HL-60/S4 (cell line): ENCODE data around the gene CHN2.

Experiments
- in situ Hi-C: fragments of 300-500 bp; cut with MboI; formaldehyde crosslinking; loops from 2 replicates; pipeline ENCODE4 v1.14.3; 2022; ENCODE audit warnings: low sequenced_read_pairs

The CHN2 gene

DNA sequence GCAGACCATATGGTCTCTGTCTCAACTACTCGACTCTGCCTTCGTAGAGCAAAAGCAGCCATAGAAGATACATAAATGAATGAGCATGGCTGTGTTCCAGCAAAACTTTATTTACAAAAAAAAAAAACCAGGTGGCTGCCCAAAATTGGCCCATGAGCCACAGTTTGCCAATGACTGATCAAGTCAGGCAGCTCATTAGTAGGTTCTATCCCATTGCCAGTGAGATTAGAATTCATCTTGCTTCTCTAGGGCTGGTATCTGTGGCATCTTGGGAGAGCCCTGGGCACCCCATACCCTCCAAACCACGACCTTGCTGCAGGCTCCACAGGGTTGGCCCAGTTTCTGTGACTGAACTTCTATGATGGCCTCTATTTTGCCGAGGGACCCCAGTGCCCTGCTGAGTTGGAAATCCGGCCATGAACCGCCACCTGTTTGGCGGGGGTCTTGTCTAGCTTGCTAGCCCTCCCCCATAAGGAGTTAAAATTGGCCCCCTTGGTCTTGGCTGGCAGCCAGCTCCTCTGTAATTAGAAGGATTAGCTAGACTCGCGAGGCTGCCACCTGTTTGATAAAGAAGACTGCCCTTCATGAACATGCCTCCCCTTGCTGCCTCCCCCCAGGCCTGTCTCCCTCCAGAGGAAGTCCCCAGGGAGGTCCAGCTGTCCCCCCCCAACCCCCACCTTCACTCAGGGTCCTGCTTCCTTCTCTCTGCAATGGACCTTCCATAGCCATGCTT lies 83.9 kb downstream of the CHN2 start:
- in situ Hi-C loops: no loop called here

DNA sequence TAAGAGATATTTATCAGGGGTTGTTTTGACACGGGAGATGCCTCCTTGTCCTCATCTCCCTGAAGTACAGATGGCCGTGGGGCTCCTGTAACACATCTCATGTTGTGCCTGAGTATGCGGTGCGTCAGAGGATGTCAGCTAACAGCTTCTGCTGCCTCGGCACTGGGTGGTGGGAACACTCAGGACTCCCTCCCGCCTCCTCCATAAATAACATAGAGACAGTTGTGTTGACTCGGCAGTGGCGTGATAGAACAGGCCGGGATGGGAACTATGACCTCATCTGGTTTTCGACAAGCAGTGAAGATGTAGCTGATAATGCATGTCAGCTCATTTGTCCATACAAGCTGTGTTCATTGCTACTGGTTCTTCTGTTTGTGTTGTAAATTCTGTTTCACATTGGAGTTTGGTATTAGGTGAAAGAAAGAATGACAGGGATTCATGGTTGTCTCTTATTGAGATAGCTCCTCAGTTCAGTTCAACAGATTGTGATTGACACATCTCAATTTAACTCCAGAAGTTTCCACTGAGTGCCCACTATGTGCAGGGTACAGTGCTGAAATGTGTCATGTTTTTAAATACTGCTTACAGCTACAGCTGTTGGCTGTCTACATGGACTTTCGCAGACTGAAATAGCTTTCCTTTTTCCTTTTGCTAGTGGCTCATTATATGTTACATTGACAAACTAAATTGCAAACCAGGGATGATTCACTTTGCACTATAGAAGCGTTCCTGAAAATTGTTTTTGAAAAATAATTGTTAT lies 87.4 kb downstream of the CHN2 start:
- in situ Hi-C loops: no loop called here

DNA sequence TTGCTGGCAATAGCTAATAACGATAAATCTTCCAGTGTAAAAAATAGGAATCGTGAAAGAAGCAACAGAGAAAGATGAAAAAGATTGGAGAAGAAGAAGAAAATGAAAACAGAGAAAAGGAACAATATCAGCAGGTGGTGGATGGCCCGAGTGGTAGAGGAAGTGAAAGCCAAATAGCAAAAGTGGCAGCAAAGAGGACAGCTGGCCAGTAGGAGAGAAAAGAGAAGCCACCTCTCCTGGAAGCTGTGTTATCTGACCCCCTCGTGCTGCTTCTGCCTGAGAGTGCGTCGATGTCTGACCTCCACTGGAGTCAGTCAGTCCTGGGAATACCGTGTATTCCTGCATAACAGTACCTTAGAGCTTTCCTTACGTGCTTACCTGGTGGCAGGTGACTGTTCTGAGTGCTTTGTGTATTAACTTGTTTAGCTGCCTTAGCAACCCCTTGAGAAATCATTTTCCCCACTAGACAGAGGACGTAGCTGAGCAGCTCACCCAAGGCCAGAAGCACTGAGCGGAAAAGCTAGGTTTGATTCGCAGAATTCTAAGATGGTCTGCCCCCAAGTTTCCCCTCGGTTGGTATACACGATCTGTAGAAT lies 88.3 kb downstream of the CHN2 start:
- in situ Hi-C loops: no loop called here

DNA sequence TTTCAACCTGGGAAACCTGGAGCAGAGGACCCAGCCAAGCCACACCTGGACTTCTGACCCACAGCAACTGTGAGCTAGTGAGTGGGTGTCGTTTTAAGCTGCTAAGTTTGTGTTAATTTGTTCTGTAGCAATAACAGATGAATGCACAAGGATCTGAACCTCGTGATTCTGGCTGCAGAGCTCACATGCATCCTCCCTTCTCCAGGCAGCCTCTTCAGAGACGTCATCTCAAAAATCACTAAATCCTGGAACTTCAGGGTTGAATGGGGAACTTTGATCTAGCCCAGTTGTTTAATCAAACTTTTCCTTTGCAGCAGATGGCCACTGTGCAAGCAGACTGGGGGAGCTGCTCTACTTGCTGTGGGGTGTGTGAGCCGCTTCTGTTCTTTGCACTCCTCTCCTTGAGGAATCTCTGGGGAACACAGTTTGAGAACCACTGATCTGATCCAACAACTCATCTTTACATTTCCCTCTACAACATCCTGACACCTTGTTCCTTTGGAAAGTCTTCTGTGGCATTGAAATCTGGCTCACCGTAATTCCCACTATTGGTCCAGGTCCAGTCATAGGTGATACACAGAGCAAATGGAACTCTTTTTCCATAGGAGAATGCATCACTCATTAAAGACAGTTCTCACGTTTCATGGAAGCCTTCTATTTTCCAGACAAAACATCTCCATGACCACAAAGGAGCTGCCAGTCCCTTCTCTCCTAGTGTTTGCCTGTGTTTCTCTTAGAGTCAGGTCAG lies 90.3 kb downstream of the CHN2 start:
- in situ Hi-C loops: no loop called here

DNA sequence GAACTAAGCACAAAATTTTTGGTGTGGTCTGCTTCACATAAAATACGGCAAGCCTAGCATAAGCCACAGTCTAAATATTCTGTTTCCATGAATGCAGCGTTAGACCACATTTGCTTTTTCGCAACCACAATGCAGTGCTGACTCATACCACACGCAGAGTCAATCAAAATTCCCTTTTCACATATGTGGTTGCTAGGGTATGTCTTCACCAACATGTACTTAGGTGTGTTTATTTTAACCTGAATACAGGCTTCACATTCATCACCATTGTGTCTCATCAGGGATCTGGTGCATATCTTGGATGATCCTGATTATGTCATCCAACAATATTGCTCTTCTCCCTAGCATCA lies 90.8 kb downstream of the CHN2 start:
- in situ Hi-C loops: no loop called here

DNA sequence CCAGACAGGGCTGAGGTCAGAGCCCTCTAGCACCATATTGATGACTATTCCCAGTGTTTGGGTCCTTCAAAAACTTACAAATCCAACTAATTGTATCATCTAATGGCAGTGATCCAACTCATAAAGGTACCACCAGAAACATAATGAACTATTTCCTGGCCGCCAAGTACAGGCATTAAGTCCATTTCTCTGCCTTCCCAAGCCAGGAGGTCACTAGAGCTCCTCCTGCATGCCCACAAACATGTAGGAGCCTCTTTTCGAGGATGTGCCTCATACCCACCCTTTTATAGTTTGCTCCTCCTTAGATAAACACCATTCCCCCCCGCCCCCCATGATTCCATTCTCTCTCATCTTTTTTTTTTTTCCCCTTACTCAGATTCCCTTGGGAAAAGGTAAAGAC lies 91.3 kb downstream of the CHN2 start:
- in situ Hi-C loops: no loop called here

DNA sequence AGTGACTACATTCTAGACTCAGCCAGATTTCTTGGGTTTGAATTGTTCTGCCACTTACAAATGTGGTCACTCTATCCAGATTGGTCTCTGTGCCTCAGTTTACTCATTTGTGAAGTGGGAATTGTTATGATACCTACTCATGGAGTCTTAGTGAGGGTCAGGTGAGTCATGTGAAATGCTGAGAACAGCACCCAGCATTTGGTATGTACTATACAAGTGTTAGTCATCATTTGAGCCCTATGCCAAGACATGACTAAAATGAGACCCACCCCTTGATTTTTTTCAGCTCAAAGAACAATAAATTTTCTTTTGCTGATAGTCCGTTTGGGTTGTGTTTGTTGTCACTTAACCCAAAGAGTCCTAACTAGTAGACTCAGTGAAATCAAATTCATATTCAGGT lies 92.8 kb downstream of the CHN2 start:
- in situ Hi-C loops: no loop called here

DNA sequence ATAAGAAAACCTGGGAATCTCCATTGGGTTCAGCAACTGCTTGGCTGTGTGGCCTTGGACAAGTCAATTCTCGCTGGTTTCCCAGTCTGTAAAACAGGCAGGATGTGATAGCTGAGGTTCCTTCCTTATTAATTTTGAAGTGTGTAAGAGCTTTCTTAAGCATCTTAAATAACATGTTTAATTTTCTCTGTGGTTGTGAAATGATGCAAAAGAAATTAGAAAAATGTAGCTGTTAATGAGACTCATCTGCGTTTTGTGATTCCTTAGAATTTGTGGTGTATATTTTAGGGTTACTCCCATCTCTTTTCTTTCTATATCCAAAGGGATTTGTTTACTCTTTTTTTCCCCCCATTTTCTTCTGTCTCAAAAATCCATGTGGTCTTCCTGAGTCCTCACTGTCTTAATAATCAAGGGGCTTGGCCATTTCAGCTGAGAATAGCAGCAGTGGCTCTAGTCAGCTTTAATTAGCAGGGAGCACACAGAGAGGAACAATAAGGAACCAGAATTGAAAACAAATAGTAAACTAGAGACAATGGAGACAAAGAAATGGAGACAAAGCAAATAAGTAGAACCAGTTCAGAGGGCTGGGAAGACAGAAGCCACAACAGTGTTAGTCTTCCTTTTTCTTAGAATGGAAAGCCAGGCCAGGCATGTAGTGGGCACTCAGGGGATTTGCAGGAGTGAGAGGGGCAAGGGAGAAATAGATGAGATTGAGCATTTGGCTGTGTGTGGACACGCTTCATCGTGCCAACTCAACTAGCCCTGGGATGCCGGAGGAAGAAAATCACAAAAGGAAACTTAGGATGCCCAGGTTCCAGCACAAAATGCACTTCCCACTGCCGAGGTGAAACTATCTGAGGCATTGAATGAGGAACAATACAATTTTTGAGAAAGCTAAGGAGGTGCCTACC lies 93.9 kb downstream of the CHN2 start:
- in situ Hi-C loops: no loop called here

DNA sequence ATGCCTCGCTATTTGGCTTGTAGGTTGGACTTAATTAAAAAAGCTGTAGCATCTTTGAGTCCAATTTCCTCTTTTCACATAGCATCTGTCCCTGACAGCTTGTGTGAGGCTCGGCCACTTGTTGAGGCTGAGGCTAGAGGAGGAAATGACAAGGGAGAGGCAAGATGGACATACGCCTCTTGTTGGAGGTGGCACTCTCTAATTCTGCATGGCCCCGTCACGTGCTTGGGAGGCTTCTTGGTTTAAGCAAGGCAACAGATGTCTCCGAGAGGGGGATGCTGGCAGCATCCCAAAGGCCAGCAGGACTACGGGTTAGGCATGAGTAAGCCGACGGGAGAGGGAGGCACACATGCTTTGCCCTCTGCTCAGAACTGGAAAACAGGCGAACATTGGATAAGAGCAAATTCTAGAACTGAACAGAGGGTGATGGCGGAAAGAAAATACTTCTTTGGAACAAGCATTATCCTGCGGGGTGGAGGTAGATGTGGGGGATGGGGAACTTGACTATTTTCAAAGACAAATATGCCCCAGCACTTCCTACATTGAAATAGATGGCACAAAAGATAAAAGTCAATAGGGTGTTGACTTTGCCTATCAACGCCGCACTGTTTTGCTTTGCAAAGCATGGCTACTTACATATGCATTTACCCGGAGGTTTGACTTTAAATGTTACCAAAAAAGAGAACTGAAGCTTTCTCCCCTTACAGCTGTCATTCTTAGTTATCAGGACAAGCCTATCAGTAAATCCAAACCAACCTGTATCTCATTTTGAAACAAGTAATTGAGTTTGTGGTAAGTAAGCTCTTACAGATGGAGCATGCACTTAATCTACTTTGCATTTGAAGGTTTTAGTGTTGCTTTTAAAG lies 94.8 kb downstream of the CHN2 start:
- in situ Hi-C loops: no loop called here

DNA sequence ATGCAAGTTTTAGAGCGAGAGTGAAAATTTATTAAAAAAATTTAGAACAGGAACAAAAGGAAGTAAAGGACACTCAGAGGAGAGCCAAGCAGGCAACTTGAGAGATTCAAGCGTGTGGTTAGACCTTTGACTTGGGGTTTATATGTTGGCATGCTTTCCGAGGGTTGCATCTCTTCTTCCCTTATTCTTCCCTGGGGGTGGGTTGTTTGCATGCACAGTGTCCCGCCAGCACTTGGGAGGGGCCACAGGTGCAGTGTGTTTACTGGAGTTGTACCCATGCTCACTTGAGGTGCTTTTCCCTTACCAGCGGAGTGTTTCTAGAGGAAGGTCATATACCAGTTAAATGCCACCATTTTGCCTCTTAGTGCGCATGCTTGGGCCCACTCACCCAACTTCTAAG lies 96.3 kb downstream of the CHN2 start:
- in situ Hi-C loops: no loop called here

DNA sequence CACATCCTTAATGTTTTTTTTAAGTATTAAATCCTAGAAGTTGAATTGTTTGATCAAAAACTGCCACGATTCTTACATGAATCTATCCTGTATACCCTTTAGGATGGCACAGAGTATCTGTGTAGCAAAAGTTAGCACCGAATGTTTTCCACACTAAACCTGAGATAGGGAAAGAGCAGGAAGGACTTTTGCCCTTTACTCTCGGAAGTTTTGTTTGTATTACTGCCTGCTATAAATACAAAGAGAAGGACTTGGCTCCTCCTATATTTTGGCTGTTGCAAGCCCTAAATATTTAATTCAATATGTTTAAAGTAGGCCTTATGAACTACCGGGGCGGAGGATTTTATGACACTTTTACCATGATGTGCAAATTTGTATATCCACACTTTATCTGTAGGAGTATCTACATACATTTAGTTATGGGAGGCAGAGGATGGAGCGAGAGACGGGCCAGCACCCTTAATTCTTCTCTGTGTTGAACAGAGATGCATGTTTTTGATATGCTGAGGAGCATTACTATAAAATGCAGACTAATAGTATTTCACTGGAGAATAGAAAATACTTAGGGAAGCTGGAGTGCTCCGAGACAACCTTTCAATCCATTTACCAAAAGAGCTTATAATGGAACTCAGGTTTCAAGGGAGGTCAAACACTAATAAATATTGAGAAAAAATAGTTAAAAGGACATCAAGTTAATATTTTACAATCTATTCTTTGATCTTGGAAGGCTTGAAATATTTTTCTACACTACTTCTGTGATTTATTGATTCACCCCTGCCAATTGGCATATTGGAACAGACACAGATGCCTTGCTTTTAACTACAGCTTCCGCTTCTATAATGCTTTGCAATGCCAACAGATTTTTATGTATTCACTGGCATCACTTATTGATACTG lies 97.4 kb downstream of the CHN2 start:
- in situ Hi-C loops: no loop called here

DNA sequence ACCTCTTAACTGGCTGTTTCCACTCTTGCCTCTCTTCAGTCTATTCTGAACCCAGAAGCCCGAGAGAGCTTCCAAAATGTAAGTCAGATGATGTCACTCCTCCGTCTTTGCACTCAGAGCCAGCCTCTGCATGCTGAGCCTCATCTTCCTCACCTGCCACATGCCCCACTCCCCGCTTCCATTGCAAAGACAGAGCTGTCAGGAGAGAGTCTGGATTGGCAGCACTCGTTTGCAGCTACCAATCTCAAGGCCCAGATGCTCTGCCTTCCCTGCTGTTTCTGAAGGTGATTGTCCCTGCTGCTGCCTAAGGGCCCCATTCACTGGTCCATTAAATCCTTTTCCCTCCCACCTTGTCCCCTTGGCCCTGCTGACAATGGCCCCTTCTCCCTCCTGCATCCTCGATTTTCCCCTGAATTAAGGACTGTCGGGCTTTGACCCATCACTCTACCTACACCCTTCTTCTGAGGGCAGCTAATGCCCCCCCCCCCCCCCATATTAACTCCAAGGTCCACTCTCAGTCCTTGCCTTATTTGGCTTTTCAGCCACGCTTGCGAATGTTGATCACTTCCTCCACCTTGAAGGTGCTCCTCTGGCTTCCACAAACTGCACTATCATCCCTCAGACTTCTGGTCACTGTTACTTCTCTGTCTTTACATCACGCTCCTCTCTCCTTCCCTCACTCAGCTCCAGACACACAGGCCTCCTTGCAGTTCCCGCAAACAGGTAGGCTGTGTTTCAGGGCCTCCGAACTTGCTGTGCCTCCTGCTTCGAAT lies 98.5 kb downstream of the CHN2 start:
- in situ Hi-C loops: no loop called here

DNA sequence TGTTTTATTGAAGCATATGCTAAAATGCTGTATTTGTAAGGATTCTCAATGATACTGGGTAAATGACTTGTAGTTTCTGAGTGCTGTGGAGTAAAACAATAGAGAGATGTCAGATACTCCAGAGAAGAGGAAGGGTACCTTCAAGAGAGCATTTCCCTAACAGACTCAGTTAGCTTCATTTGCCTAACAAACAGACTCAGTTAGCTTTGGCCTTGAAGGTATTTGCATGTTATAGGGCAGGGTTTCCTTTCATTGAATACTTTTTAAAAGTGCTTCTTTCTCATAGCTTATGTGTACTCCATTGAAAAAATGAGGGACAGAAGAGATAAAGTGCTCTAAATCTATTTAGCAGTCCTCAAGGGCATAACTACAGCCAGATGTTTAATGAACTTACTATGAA lies 101.8 kb downstream of the CHN2 start:
- in situ Hi-C loops: no loop called here

DNA sequence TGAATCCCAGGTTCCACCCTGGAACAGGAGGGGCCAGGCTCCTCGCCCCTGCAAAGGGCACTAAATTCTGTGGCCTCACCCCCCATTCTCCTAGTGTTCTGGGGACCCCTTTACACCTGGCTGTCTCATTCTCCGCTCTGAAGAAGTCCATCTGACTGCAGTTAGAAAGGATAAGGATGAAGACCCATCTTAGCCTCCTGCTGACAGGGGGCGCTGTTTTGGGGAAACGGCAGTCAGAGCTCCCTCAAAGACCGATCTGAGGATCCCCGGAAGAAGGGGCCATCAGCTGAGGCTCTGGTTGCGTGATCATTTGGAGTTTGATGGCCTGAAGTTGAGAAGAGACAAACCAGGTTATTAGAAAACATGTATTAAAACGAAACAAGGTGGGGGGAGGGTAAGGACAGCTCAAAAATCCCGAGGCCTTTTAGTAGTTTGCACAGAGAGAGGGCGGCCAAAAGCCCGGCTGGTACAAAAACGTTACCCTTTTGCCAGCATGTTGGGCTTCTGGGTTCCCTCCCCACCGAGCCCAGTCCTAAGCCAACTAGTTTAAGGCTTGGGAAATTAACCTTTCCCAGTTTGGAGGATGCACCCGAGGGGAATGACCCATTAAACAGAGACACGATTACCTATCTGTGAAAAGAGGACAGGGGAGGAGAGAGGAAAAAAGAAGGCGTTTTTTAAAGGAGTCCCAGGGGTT lies 102.8 kb downstream of the CHN2 start:
- in situ Hi-C loops: no loop called here

DNA sequence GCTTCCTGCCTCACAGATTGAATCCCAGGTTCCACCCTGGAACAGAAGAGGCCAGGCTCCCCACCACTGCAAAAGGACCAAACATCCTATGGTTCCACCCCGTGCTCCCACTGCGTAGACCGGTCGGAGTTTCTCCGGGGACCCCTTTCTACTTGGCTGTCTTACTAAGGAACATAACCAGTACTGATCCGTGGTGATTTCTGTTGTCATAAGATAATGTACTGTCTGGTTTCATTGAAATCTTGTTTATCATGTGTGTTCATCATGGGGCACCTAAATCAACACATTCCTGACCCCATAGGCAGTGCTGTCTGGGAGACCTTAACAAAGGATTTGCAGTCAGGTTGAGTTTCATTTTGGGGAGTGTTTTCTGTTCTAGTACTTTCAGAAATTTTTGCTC lies 104.5 kb downstream of the CHN2 start:
- in situ Hi-C loops: no loop called here

DNA sequence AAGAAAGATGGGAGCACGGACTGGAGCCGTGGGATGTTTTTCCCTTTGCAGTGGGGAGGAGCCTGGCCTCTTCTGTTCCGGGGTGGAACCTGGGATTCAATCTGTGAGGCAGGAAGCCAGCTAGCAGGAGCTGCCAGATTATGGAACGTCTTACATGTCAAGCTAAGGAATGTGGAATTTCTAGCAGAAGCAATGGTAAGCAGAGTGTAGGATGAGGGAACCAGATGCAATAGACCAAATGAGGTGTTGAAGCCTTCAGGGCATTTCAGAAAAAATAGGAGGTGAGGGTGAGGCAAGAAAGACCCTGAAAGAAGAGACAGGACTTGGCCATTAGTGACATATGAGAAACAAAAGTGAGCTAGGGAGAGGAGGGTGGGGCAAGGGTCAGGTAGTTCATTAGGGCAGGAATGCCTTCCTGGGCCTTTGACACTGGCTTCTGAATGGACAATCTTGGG lies 105.5 kb downstream of the CHN2 start:
- in situ Hi-C loops: no loop called here

DNA sequence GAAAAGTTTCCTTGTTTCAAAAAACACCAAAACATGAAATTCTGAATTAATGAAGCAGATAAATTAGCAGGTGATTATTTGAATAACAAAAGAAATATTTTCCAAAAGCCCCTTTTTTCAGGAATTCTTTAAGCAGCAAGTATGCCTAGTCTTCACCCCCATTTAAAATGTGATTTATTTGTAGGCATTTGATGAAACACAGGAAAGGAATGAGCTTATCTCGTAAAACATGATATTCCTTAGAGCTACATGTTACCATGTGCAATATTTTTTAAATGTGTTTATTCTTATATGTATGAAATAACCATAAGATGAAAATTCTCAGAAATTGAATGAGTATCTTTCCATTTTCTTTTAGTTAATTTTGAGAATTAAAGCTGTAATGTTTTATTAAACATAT lies 106.1 kb downstream of the CHN2 start:
- in situ Hi-C loops: no loop called here
